WTC11 (cell line): ENCODE results near the gene OR52B4. TPM values are rescaled to one million over a fixed set of nuclear protein-coding genes. Genes with fewer than 3 reads are reported as not detected.

Source experiments
- ATAC-seq: fragments of 200-7000 bp; cut with Tn5 transposase; 2 replicates; pipeline ENCODE4 v1.10.0; 2021; ENCODE audit warnings: mild to moderate bottlenecking, moderate library complexity
- CTCF ChIA-PET: fragments of 300-600 bp; sonication (Branson Sonifier 250); formaldehyde crosslinking; loops from one replicate; lab custom pipeline; 2021; ENCODE audit warnings: antibody characterized with exemption; lab: Charles Lee
- POLR2A ChIA-PET: fragments of 350-600 bp; sonication (Branson Sonifier 250); formaldehyde crosslinking; loops from one replicate; lab custom pipeline; 2021; ENCODE audit warnings: antibody characterized with exemption; lab: Charles Lee
- DNase-seq: peaks from one replicate; pipeline ENCODE4 v3.0.0; 2021; ENCODE audit warnings: low spot score
- H3K27ac Mint-ChIP-seq: 2 replicates; pipeline ENCODE4 v1.8.0; 2021; ENCODE audit warnings: mixed read lengths
- H3K27me3 Mint-ChIP-seq: 2 replicates; pipeline ENCODE4 v1.8.0; 2021; ENCODE audit warnings: low read depth, mild to moderate bottlenecking, moderate library complexity, mixed read lengths
- H3K36me3 Mint-ChIP-seq: 2 replicates; pipeline ENCODE4 v1.8.0; 2021; ENCODE audit warnings: mixed read lengths
- H3K4me1 Mint-ChIP-seq: 2 replicates; pipeline ENCODE4 v1.8.0; 2022; ENCODE audit warnings: mixed read lengths
- H3K4me3 Mint-ChIP-seq: 2 replicates; pipeline ENCODE4 v1.8.0; 2021; ENCODE audit warnings: mild to moderate bottlenecking, moderate library complexity, mixed read lengths
- H3K9me3 Mint-ChIP-seq: 2 replicates; pipeline ENCODE4 v1.8.0; 2021; ENCODE audit warnings: mixed read lengths
- ARID4B ChIP-seq: sonication (generic); formaldehyde crosslinking; IDR thresholded peaks from 2 replicates; pipeline ENCODE4 v1.8.0; 2023; ENCODE audit warnings: missing genetic modification reagents, mild to moderate bottlenecking, borderline replicate concordance
- ATF2 ChIP-seq: sonication (generic); formaldehyde crosslinking; IDR thresholded peaks from 2 replicates; pipeline ENCODE4 v1.8.1; 2022; ENCODE audit warnings: low read depth, missing genetic modification reagents, borderline replicate concordance
- ATF3 ChIP-seq: sonication (generic); formaldehyde crosslinking; conservative IDR thresholded peaks from 2 replicates; pipeline ENCODE4 v1.8.1; 2022; ENCODE audit warnings: mild to moderate bottlenecking, missing genetic modification reagents
- ATF6 ChIP-seq: sonication (generic); formaldehyde crosslinking; IDR thresholded peaks from 2 replicates; pipeline ENCODE4 v1.8.1; 2023; ENCODE audit warnings: mild to moderate bottlenecking, missing genetic modification reagents
- CBFB ChIP-seq: sonication (generic); formaldehyde crosslinking; IDR thresholded peaks from 2 replicates; pipeline ENCODE4 v1.8.1; 2022; ENCODE audit warnings: mild to moderate bottlenecking, low read depth, missing genetic modification reagents
- CDX4 ChIP-seq: fragments of 250-450 bp; sonication (Bioruptor Pico); IDR thresholded peaks from 2 replicates; pipeline ENCODE4 v1.9.0; 2021; ENCODE audit warnings: moderate library complexity, mild to moderate bottlenecking, inconsistent platforms, borderline replicate concordance
- E2F4 ChIP-seq: sonication (generic); formaldehyde crosslinking; IDR thresholded peaks from 2 replicates; pipeline ENCODE4 v1.8.1; 2022; ENCODE audit warnings: low read depth, mild to moderate bottlenecking, moderate library complexity, missing genetic modification reagents, borderline replicate concordance
- FOXK1 ChIP-seq: sonication (generic); formaldehyde crosslinking; IDR thresholded peaks from 2 replicates; pipeline ENCODE4 v1.8.0; 2022; ENCODE audit warnings: mild to moderate bottlenecking, moderate library complexity, missing genetic modification reagents
- NFATC4 ChIP-seq: fragments of 250-450 bp; sonication (Bioruptor Pico); IDR thresholded peaks from 2 replicates; pipeline ENCODE4 v1.9.0; 2021; ENCODE audit warnings: mild to moderate bottlenecking
- NFYB ChIP-seq: sonication (generic); formaldehyde crosslinking; conservative IDR thresholded peaks from 2 replicates; pipeline ENCODE4 v1.8.0; 2022; ENCODE audit warnings: low read depth, missing genetic modification reagents
- NR3C1 ChIP-seq: sonication (generic); formaldehyde crosslinking; conservative IDR thresholded peaks from 2 replicates; pipeline ENCODE4 v1.8.1; 2023; ENCODE audit warnings: low read depth, mild to moderate bottlenecking, missing genetic modification reagents
- SMAD4 ChIP-seq: sonication (generic); formaldehyde crosslinking; IDR thresholded peaks from 2 replicates; pipeline ENCODE4 v1.8.0; 2022; ENCODE audit warnings: mild to moderate bottlenecking, missing genetic modification reagents
- TCF7 ChIP-seq: sonication (generic); formaldehyde crosslinking; IDR thresholded peaks from 2 replicates; pipeline ENCODE4 v1.8.0; 2022; ENCODE audit warnings: mild to moderate bottlenecking, low read depth, missing genetic modification reagents, moderate library complexity
- ZNF232 ChIP-seq: sonication (generic); formaldehyde crosslinking; IDR thresholded peaks from 2 replicates; pipeline ENCODE4 v1.8.0; 2022; ENCODE audit warnings: mild to moderate bottlenecking, missing genetic modification reagents
- ZNF425 ChIP-seq: fragments of 250-450 bp; sonication (Bioruptor Pico); conservative IDR thresholded peaks from 2 replicates; pipeline ENCODE4 v1.9.0; 2021; ENCODE audit warnings: mild to moderate bottlenecking
- total RNA-seq: library from RNA; stranded (reverse); gene quantifications from 3 replicates; pipeline ENCODE4 v1.2.3, GENCODE V29; 2021

The OR52B4 gene
- total RNA-seq, 1 experiment from 2014 or later: not detected

GRCh38 chr11:4385978-4386740, 18.0 kb upstream of the OR52B4 start:
- Mint-ChIP-seq H3K27me3 (no peaks in the 10 kb centered on the region), H3K27ac (no peak overlapping the region), H3K9me3 (no peaks in the 10 kb centered on the region), H3K4me1 (no peaks in the 10 kb centered on the region), H3K4me3 (no peak overlapping the region), H3K36me3 (peaks cover 48% of the 10 kb centered on the region)
- TF ChIP-seq FOXK1 (CRISPR knock-in tag): no peak
- TF ChIP-seq TCF7 (CRISPR knock-in tag): no peak
- TF ChIP-seq E2F4 (CRISPR knock-in tag): no peak
- no peak for TF ChIP-seq ATF3 (CRISPR knock-in tag)
- TF ChIP-seq ARID4B (CRISPR knock-in tag): no peak
- TF ChIP-seq SMAD4 (CRISPR knock-in tag): no peak
- TF ChIP-seq NR3C1 (CRISPR knock-in tag): no peak
- no peak for TF ChIP-seq CDX4 (CRISPR knock-in tag)
- ATAC-seq (no peak), DNase-seq (no peak)
- ChIA-PET CTCF (no interaction called here), POLR2A (no interaction called here)

DNA sequence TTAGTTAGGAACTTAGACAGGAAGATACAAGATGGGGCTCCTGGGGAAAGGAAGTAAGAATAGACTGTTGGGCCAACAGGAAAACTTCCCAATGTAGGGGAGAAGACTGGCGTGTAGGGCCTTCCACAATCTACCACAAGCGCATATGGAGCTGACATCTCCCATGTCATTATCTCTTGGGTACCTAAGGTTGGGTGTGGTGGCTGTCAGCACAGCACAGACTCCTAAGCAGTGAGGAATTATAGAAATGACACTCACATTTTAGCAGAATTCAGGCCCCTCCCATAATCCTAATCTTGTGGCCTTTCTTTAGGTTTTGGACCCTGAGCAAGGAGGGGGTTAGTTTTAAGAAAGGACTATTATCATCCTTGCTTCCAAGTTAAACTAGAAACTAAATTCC, 13.7 kb upstream of the OR52B4 start:
- DNase-seq (no peak), ATAC-seq (no peak)
- ChIA-PET POLR2A (no interaction called here), CTCF (no interaction called here)
- Mint-ChIP-seq H3K27me3 (no peaks in the 10 kb centered on the region), H3K9me3 (no peaks in the 10 kb centered on the region), H3K4me1 (no peaks in the 10 kb centered on the region), H3K36me3 (peaks cover 23% of the 10 kb centered on the region), H3K27ac (no peak overlapping the region), H3K4me3 (no peak overlapping the region)
- no peak for TF ChIP-seq ATF2 (CRISPR knock-in tag)
- no peak for TF ChIP-seq CBFB
- no peak for TF ChIP-seq ZNF232 (CRISPR knock-in tag)
- no peak for TF ChIP-seq NFATC4 (CRISPR knock-in tag)
- no peak for TF ChIP-seq NFYB
- TF ChIP-seq ATF6 (CRISPR knock-in tag): no peak
- TF ChIP-seq ARID4B (CRISPR knock-in tag): no peak
- TF ChIP-seq ZNF425 (CRISPR knock-in tag): no peak
